ENCODE data around the gene PNMA8A.

- TF ChIP-seq CTCF (IDR thresholded peaks at IDR 0.05) (no peak), POLR2A (IDR thresholded peaks at IDR 0.05) (no peak)
These were observed 9.8 kb downstream of the PNMA8A start for GRCh38 chr19:46461537-46461936.

Measured in thyroid gland (tissue), 4 donors.